D721Med (cell line): ENCODE data around the gene MTRFR.
"Not testable (repeated sequence)": the region's sequence is repeated elsewhere in the genome, so short reads cannot be mapped to it uniquely, and the experiment has no call there.

Experiments
- DNase-seq: peaks from one replicate; pipeline ENCODE4 v3.0.0; 2011; ENCODE audit warnings: low spot score; ENCODE audit not compliant: insufficient read length
- FAIRE-seq: peaks from 2 replicates; lab custom pipeline; 2011; peaks lifted over from hg19 to GRCh38; lab: Jason Lieb, UNC
- TF ChIP-seq, protein P1 (sequence below): IDR thresholded peaks from 2 replicates; pipeline ENCODE4 v1.5.1; 2012; ENCODE audit warnings: mild to moderate bottlenecking, control low read depth; ENCODE audit not compliant: insufficient read depth; ENCODE audit errors: missing control alignments

The MTRFR gene

GRCh38 chr12:123238961-123239360 is 5.7 kb downstream of the MTRFR start:
- FAIRE-seq: no peak
- DNase-seq: no peak
- TF ChIP-seq, protein P1, sequence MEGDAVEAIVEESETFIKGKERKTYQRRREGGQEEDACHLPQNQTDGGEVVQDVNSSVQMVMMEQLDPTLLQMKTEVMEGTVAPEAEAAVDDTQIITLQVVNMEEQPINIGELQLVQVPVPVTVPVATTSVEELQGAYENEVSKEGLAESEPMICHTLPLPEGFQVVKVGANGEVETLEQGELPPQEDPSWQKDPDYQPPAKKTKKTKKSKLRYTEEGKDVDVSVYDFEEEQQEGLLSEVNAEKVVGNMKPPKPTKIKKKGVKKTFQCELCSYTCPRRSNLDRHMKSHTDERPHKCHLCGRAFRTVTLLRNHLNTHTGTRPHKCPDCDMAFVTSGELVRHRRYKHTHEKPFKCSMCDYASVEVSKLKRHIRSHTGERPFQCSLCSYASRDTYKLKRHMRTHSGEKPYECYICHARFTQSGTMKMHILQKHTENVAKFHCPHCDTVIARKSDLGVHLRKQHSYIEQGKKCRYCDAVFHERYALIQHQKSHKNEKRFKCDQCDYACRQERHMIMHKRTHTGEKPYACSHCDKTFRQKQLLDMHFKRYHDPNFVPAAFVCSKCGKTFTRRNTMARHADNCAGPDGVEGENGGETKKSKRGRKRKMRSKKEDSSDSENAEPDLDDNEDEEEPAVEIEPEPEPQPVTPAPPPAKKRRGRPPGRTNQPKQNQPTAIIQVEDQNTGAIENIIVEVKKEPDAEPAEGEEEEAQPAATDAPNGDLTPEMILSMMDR: no peak

DNA sequence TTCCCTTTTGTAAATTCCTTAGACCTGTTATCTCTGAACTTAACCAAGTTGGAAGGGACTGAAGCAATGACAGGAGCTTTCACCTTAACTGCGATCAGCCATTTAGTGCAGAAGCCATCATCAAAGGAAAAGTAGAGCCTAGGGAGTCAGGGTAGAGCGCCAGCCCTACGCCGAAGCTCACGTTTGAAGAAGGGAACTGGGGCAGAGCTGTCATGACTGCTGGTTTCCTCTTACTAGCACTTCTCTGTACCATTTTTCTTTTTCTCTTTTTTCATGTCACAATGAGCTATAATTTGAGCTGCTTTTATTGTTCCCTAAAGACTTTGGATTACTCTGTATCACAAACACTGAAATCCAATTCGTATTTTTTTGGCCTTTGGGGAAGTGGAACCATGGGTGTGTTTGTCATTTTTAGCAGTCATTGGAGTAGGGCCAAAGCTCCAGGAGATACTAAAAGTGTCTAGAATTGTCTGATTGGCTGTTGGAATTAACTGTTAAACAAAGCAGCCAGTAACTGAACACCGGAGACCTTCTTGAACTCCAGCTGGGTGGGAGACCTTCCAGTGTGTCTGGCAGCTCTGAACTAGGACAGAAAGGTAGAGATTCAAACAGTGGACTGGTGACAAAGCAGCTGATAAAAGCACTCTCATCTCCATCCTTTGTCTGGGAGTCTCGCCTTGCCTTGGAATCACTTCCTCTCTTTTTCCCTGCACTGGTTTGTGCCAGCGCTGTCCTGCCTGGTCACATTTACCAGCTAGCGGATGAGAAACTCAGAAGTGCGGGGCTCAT is 9.1 kb downstream of the MTRFR start:
- FAIRE-seq (no peak), DNase-seq (no peak)
- TF ChIP-seq, protein P1: no peak

DNA sequence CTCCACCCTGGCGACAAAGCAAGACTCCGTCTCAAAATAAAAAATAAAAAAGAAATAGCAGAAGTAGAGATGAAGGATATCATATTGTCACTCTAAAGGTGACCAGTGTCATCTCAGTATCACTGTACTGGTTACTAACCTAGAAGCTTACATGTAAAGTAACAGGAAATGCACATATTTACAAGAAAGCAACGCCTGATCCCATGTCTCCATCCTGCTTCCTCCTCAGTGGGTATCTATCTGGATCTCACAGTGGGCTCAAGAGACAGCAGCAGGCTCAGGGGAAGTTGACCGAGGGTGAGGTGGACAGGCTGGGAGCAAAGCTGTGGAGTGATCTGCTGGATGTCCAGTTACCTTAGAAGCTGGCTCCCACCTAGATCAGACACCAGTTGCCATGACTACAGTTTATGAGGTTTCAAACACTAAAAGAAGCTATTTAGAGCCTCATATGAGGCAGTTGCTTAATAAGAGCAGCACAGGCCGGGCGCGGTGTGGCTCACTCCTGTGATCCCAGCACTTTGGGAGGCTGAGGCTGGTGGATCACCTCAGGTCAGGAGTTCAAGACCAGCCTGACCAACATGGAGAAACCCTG is 10.5 kb downstream of the MTRFR start:
- DNase-seq (no peak), FAIRE-seq (no peak)
- TF ChIP-seq, protein P1: no peak

- DNase-seq (no peak), FAIRE-seq (no peak)
- TF ChIP-seq, protein P1: no peak
Observed at GRCh38 chr12:123245678-123246077, 12.4 kb downstream of the MTRFR start.

DNA sequence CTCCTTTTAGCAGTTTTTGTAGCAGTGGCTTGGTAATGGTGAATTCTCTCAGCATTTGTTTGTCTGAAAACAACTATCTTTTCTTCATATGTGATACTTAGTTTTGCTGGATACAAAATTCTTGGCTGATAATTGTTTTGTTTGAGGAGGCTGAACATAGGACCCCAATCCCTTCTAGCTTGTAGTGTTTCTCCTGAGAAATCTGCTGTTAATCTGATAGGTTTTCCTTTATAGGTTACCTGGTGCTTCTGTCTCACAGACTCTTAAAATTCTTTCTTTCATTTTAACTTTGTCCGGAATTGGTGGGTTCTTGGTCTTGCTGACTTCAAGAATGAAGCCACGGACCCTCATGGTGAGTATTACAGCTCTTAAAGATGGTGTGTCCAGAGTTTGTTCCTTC is 14.9 kb downstream of the MTRFR start:
- FAIRE-seq, DNase-seq: not testable (repeated sequence)

GRCh38 chr12:123248996-123249741 is 15.9 kb downstream of the MTRFR start:
- FAIRE-seq, DNase-seq: not testable (repeated sequence)

- DNase-seq: no peak
- TF ChIP-seq, protein P1: no peak
- FAIRE-seq: no peak
Observed at GRCh38 chr12:123250471-123251383, 17.5 kb downstream of the MTRFR start.
